ENCODE measurements around the gene ATP8B4. TPM values are rescaled to one million over a fixed set of nuclear protein-coding genes. Genes with fewer than 3 reads are reported as not detected.

ATP8B4 gene
- total RNA-seq, 4 donors from 2014 or later: 34.9 to 124 (median 78.8) TPM

- no peak overlapping the region for H3K27ac ChIP-seq
- DNase-seq: no peak
- H3K27me3 ChIP-seq: no peaks in the 10 kb centered on the region
- H3K4me1 ChIP-seq: no peaks in the 10 kb centered on the region
- H3K9me3 ChIP-seq: no peaks in the 10 kb centered on the region
- intact Hi-C loops (cut with DNase I; ENCODE audit: low total_unique reads): no loop called here
- H3K4me3 ChIP-seq: no peak overlapping the region
- no peaks in the 10 kb centered on the region for H3K36me3 ChIP-seq
- no peak for TF ChIP-seq POLR2A (IDR thresholded peaks at IDR 0.05)
- TF ChIP-seq CTCF (IDR thresholded peaks at IDR 0.05): no peak
Measured at GRCh38 chr15:49830391-49830790, 288.6 kb downstream of the ATP8B4 start.

GRCh38 chr15:49827311-49827710 is 291.7 kb downstream of the ATP8B4 start:
- intact Hi-C loops (cut with DNase I; ENCODE audit: low total_unique reads): no loop called here
- no peaks in the 10 kb centered on the region for H3K36me3 ChIP-seq
- no peaks in the 10 kb centered on the region for H3K9me3 ChIP-seq
- H3K4me1 ChIP-seq: no peaks in the 10 kb centered on the region
- no peaks in the 10 kb centered on the region for H3K27me3 ChIP-seq
- no peak overlapping the region for H3K4me3 ChIP-seq
- peak; percentile 56 to 59 for DNase-seq
- peak overlapping the region; percentile 56 to 66 for H3K27ac ChIP-seq
- TF ChIP-seq CTCF (IDR thresholded peaks at IDR 0.05) (no peak), POLR2A (IDR thresholded peaks at IDR 0.05) (no peak)

GRCh38 chr15:49826640-49827234 is 292.3 kb downstream of the ATP8B4 start:
- TF ChIP-seq CTCF (IDR thresholded peaks at IDR 0.05) (no peak), POLR2A (IDR thresholded peaks at IDR 0.05) (no peak)
- DNase-seq: no peak
- intact Hi-C loops (cut with DNase I; ENCODE audit: low total_unique reads): no loop called here
- Histone ChIP-seq H3K27me3 (no peaks in the 10 kb centered on the region), H3K27ac (peak overlapping the region; percentile 56 to 66), H3K4me1 (no peaks in the 10 kb centered on the region), H3K36me3 (no peaks in the 10 kb centered on the region), H3K9me3 (no peaks in the 10 kb centered on the region), H3K4me3 (no peak overlapping the region)

- Histone ChIP-seq H3K9me3 (no peaks in the 10 kb centered on the region), H3K27me3 (no peaks in the 10 kb centered on the region), H3K27ac (no peak overlapping the region), H3K4me3 (no peak overlapping the region), H3K4me1 (no peaks in the 10 kb centered on the region), H3K36me3 (no peaks in the 10 kb centered on the region)
- no peak for DNase-seq
- intact Hi-C loops (cut with DNase I; ENCODE audit: low total_unique reads): no loop called here
- TF ChIP-seq CTCF (IDR thresholded peaks at IDR 0.05) (no peak), POLR2A (IDR thresholded peaks at IDR 0.05) (no peak)
Measured at GRCh38 chr15:49824775-49825099, 294.3 kb downstream of the ATP8B4 start.

GRCh38 chr15:49823987-49824774 is 294.9 kb downstream of the ATP8B4 start:
- H3K9me3 ChIP-seq: no peaks in the 10 kb centered on the region
- intact Hi-C loops (cut with DNase I; ENCODE audit: low total_unique reads): no loop called here
- no peaks in the 10 kb centered on the region for H3K36me3 ChIP-seq
- H3K4me3 ChIP-seq: no peak overlapping the region
- H3K27ac ChIP-seq: no peak overlapping the region
- no peaks in the 10 kb centered on the region for H3K27me3 ChIP-seq
- no peak for TF ChIP-seq POLR2A (IDR thresholded peaks at IDR 0.05)
- TF ChIP-seq CTCF (IDR thresholded peaks at IDR 0.05): no peak
- H3K4me1 ChIP-seq: no peaks in the 10 kb centered on the region
- DNase-seq: no peak

All from uterus (tissue), 4 donors.